ENCODE data around the gene RAMP2. TPM values are rescaled to one million over a fixed set of nuclear protein-coding genes. Genes with fewer than 3 reads are reported as not detected.

The RAMP2 gene
- total RNA-seq, 1 experiment from 2014 or later: 21.4 TPM

DNA sequence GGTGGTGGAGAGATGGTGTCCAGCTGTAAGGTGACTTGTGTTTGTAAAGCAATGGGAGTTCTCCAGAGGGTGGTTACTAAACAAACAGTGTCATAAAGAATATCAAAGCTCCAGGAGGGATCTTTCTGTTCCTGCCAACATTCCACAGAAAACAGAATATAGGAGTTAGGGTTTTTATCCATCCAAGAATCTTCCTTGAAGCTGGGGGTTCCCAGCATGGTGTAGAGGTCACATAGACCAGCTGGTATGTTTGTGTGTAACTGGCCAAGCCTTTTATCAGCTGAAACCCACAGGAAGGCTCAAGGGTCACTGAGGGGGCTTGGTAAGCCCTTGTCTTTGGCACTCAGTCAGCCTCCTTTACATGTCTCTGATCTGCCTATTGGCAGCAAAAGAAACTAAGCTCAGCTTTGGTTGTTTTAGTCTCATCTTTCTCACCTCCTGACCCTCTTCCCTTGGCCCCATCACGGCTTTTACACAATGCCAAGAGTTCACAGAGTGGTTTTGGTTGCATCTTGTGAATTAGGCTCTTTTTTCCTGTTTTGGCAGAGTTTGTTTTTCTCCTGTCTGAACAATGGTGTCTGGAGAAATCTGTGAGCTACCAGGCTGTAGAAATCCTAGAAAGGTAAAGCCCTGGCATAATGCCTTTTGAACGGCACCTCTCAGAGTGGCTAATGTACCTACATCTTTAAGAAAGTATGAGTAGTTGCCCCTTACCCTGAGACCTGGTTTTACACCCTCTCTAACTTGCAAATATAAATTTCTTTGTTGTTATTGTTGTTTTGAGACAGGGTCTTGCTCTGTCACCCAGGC is 42.3 kb downstream of the RAMP2 start:
- peaks cover 19% of the 10 kb centered on the region for H3K36me3 Mint-ChIP-seq (ENCODE audit: insufficient read depth, unreplicated experiment)
- H3K27ac Mint-ChIP-seq (ENCODE audit: unreplicated experiment): no peak overlapping the region
- no peak for DNase-seq
- H3K27me3 ChIP-seq (replicated peaks; ENCODE audit: control insufficient read depth, insufficient read depth, low read length): no peaks in the 10 kb centered on the region
- intact Hi-C loops (cut with micrococcal nuclease; ENCODE audit: unreplicated experiment): no loop called here
- peaks cover 14% of the 10 kb centered on the region for H3K4me1 Mint-ChIP-seq (ENCODE audit: low read depth, unreplicated experiment)
- H3K9me3 ChIP-seq: no peaks in the 10 kb centered on the region
- no peaks in the 10 kb centered on the region for H3K36me3 ChIP-seq (ENCODE audit: control insufficient read depth, insufficient read depth, low read length)
- H3K9me3 Mint-ChIP-seq (ENCODE audit: unreplicated experiment): no peaks in the 10 kb centered on the region
- H3K4me3 ChIP-seq (ENCODE audit: low read depth, low read length): no peak overlapping the region
- H3K27me3 Mint-ChIP-seq (ENCODE audit: insufficient read depth, unreplicated experiment): no peaks in the 10 kb centered on the region
- POLR2A ChIA-PET: interaction anchor here (0.6 to 1.0 kb wide), 2 partner anchors 21 to 239 kb away, joined by 3 to 6 read pairs; partner anchors contain the start of gene BECN1
- CTCF ChIA-PET: interaction anchor here (1.2 to 1.5 kb wide), 2 partner anchors 21 to 40 kb away, joined by 5 to 6 read pairs; partner anchors contain the start of gene BECN1
- H3K4me3 Mint-ChIP-seq (ENCODE audit: unreplicated experiment): no peak overlapping the region
- peaks cover 24% of the 10 kb centered on the region for H3K4me1 ChIP-seq
- TF ChIP-seq CTCF (IDR thresholded peaks at IDR 0.05; ENCODE audit: insufficient read depth in 1 of 2, low read depth in 1 of 2, low read length in 1 of 2, severe bottlenecking in 1 of 2, unreplicated experiment in 1 of 2): no peak
- no TSS peak for BruUV-seq (replicated peaks)

DNA sequence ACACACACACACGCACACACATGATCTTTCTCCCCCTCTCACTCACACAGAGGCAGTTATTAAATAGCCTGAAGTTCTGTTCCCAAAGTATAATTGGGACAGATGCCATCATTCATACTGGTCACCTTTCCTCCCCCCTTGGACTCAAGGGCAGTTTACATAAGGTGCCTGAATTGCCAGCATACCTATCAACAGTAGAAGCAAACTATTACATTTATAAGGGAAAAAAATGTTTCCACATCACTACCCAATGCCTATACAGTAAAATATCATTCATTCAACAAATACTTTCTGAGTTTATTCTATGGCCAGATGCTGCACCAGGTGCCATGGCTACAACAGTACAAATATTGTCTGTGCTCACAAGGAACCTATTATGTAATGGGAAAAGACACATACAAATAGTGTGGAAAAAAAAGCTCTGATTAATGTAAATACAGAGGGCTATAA is 43.9 kb downstream of the RAMP2 start:
- POLR2A ChIA-PET: no interaction called here
- peak in 1 of 2 experiments; percentile 47 for DNase-seq
- BruUV-seq (replicated peaks): no TSS peak
- intact Hi-C loops (cut with micrococcal nuclease; ENCODE audit: unreplicated experiment): no loop called here
- Histone ChIP-seq H3K9me3 (no peaks in the 10 kb centered on the region), H3K4me1 (peaks cover 24% of the 10 kb centered on the region), H3K4me3 (ENCODE audit: low read depth, low read length) (no peak overlapping the region), H3K36me3 (ENCODE audit: control insufficient read depth, insufficient read depth, low read length) (no peaks in the 10 kb centered on the region), H3K27me3 (replicated peaks; ENCODE audit: control insufficient read depth, insufficient read depth, low read length) (no peaks in the 10 kb centered on the region)
- no peak overlapping the region for H3K27ac Mint-ChIP-seq (ENCODE audit: unreplicated experiment)
- no peaks in the 10 kb centered on the region for H3K9me3 Mint-ChIP-seq (ENCODE audit: unreplicated experiment)
- peaks cover 13% of the 10 kb centered on the region for H3K36me3 Mint-ChIP-seq (ENCODE audit: insufficient read depth, unreplicated experiment)
- CTCF ChIA-PET: interaction anchor here (1.6 kb wide), 1 partner anchor 19 kb away, joined by 4 read pairs; the partner anchor contains the start of gene BECN1
- peaks cover 6% of the 10 kb centered on the region for H3K4me1 Mint-ChIP-seq (ENCODE audit: low read depth, unreplicated experiment)
- no peak overlapping the region for H3K4me3 Mint-ChIP-seq (ENCODE audit: unreplicated experiment)
- no peak for TF ChIP-seq CTCF (IDR thresholded peaks at IDR 0.05; ENCODE audit: insufficient read depth in 1 of 2, low read depth in 1 of 2, low read length in 1 of 2, severe bottlenecking in 1 of 2, unreplicated experiment in 1 of 2)
- H3K27me3 Mint-ChIP-seq (ENCODE audit: insufficient read depth, unreplicated experiment): no peaks in the 10 kb centered on the region

GRCh38 chr17:42806249-42806648 is 45.2 kb downstream of the RAMP2 start:
- peaks cover 24% of the 10 kb centered on the region for H3K4me1 ChIP-seq
- no peaks in the 10 kb centered on the region for H3K9me3 ChIP-seq
- ChIA-PET CTCF (interaction anchor here (0.6 to 1.6 kb wide), 3 partner anchors 18 to 46 kb away, joined by 3 to 4 read pairs (median 4); partner anchors contain the start of genes BECN1 and RAMP2), POLR2A (no interaction called here)
- Mint-ChIP-seq H3K36me3 (ENCODE audit: insufficient read depth, unreplicated experiment) (peaks cover 21% of the 10 kb centered on the region), H3K9me3 (ENCODE audit: unreplicated experiment) (no peaks in the 10 kb centered on the region), H3K4me3 (ENCODE audit: unreplicated experiment) (no peak overlapping the region), H3K27me3 (ENCODE audit: insufficient read depth, unreplicated experiment) (no peaks in the 10 kb centered on the region), H3K4me1 (ENCODE audit: low read depth, unreplicated experiment) (peaks cover 6% of the 10 kb centered on the region), H3K27ac (ENCODE audit: unreplicated experiment) (peak overlapping the region; percentile 42)
- DNase-seq: no peak
- BruUV-seq (replicated peaks): no TSS peak
- intact Hi-C loops (cut with micrococcal nuclease; ENCODE audit: unreplicated experiment): loop anchor here (2.0 kb wide), 1 partner anchor 19 kb away; the partner anchor contains the start of gene BECN1
- TF ChIP-seq CTCF (IDR thresholded peaks at IDR 0.05; ENCODE audit: insufficient read depth in 1 of 2, low read depth in 1 of 2, low read length in 1 of 2, severe bottlenecking in 1 of 2, unreplicated experiment in 1 of 2): no peak
- H3K4me3 ChIP-seq (ENCODE audit: low read depth, low read length): no peak overlapping the region
- no peaks in the 10 kb centered on the region for H3K27me3 ChIP-seq (replicated peaks; ENCODE audit: control insufficient read depth, insufficient read depth, low read length)
- no peaks in the 10 kb centered on the region for H3K36me3 ChIP-seq (ENCODE audit: control insufficient read depth, insufficient read depth, low read length)

All from Caco-2 (cell line).